BE2C (cell line): ENCODE measurements around the gene RPS16.

Source experiments
- DNase-seq: peaks from one replicate; pipeline ENCODE4 v3.0.0-alpha.2; 2020
- H3K27me3 ChIP-seq: fragments of 250-450 bp; sonication (Bioruptor Pico); 2 replicates; pipeline ENCODE4 v1.5.1; 2020; ENCODE audit warnings: mild to moderate bottlenecking
- H3K36me3 ChIP-seq: fragments of 250-450 bp; sonication (Bioruptor Pico); 2 replicates; pipeline ENCODE4 v1.5.1; 2020; ENCODE audit warnings: mild to moderate bottlenecking
- H3K4me1 ChIP-seq: fragments of 250-450 bp; sonication (Bioruptor Pico); 2 replicates; pipeline ENCODE4 v1.5.1; 2020
- H3K4me3 ChIP-seq: 2 replicates; pipeline ENCODE4 v1.5.1; 2011; ENCODE audit warnings: low read depth, low read length
- H3K9me3 ChIP-seq: fragments of 250-450 bp; sonication (Bioruptor Pico); 2 replicates; pipeline ENCODE4 v1.5.1; 2020
- TF ChIP-seq, protein P1 (sequence below): IDR thresholded peaks from 2 replicates; pipeline ENCODE4 v1.5.1; 2012; ENCODE audit warnings: mild to moderate bottlenecking, low read depth, low read length

Gene RPS16

DNA sequence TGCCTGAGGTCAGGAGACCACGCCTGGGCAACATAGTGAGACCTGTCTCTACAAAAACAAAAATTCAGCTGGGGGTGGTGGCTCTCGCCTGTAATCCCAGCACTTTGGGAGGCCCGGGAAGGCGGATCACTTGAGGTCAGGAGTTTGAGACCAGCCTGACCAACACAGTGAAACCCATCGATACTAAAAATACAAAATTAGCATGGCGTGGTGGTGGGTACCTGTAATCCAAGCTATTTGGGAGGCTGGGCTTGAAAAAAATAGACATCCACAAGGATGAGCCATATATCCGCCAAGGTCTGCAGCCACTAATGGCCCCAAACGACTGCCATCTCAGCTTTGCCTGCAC, 3.1 kb downstream of the RPS16 start:
- Histone ChIP-seq H3K4me1 (peaks cover 3% of the 10 kb centered on the region; the same call in 1 of the 2 replicates), H3K4me3 (no peak overlapping the region), H3K9me3 (no peaks in the 10 kb centered on the region), H3K27me3 (no peaks in the 10 kb centered on the region), H3K36me3 (peaks cover 38% of the 10 kb centered on the region)
- TF ChIP-seq, protein P1, sequence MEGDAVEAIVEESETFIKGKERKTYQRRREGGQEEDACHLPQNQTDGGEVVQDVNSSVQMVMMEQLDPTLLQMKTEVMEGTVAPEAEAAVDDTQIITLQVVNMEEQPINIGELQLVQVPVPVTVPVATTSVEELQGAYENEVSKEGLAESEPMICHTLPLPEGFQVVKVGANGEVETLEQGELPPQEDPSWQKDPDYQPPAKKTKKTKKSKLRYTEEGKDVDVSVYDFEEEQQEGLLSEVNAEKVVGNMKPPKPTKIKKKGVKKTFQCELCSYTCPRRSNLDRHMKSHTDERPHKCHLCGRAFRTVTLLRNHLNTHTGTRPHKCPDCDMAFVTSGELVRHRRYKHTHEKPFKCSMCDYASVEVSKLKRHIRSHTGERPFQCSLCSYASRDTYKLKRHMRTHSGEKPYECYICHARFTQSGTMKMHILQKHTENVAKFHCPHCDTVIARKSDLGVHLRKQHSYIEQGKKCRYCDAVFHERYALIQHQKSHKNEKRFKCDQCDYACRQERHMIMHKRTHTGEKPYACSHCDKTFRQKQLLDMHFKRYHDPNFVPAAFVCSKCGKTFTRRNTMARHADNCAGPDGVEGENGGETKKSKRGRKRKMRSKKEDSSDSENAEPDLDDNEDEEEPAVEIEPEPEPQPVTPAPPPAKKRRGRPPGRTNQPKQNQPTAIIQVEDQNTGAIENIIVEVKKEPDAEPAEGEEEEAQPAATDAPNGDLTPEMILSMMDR = no peak
- no peak for DNase-seq

DNA sequence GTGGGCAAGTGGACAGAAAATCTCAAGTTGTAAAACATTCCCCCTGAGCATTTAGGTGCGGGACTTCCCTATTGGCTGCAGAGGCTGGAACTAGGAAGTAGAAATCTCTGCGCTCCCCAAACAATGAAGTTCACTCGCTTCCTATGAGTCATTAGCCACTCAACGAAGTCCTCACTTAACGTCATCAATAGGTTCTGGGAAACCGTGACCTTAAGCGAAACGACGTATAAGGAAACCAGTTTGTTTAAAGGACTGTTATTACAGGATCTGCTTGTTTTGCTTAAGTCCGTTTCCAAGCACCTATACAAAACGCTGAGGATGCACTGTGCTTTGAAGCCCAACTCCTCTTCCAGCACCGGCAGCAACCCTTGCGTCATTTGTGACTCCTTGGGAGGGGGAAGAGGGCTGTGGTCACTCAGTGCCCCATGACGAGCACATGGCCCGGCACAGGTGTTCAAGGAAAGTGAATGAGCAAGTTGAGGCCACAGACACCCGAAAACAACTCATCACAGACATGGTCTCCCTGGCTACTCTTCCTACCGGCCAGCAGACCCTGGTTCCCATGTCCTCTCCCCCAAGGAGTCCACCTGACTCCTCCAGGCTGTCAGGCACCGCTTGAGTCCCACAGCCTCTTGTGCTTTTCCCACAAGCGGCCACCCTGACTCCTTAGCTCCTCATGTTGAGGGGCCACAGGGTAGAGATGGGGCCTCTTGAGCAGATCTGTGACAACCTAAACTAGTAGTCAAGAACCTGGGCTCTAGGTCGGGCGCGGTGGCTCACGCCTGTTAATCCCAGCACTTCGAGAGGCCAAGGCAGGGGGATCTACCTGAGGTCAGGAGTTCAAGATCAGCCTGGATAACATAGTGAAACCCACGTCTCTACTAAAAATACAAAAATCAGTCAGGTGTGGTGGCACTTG, 4.8 kb downstream of the RPS16 start:
- Histone ChIP-seq H3K9me3 (no peaks in the 10 kb centered on the region), H3K4me3 (no peak overlapping the region), H3K4me1 (peaks cover 3% of the 10 kb centered on the region; the same call in 1 of the 2 replicates), H3K36me3 (peaks cover 38% of the 10 kb centered on the region), H3K27me3 (no peaks in the 10 kb centered on the region)
- DNase-seq = no peak
- TF ChIP-seq, protein P1 = no peak

DNA sequence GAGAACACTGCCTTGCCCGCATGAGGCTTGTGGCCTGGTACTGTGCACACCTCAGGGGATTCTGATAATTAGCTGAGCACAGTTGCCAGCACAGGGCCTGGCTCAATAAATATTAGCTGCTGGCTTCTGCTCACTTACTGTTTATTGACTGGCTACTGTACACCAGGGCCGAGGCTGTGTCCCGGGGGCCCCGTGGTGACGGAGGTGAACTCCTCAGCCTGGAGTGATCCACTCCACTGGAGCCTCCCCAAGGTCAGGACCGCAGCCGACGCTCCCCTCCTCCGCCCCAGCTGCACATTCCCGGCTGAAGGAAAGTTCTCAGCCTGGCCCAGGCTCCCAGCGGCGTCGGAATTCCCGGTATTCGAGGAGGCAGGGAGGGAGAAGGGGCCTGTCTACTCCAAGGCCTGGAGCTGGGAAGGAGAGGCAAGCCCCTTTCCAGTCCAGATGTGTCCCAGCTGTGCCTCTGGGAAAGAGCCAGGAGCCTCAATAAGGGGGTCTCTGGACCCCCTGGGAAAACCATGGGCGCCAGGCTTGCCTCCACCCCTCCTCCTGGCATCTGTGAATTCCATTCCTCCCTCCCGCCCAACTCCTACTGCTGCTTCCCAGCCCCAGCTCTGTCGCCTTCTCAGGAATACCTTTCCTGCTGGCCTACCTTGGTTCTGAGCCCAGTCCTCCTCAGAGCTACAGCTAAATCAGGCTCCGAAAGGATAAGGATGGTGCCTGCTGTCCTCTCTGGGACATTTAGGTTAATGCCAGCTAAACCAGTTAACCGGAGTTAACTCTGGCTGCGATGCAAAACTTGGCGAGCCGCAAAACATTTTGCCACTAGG, 7.3 kb downstream of the RPS16 start:
- Histone ChIP-seq H3K4me1 (no peaks in the 10 kb centered on the region), H3K36me3 (peaks cover 28% of the 10 kb centered on the region), H3K9me3 (no peaks in the 10 kb centered on the region), H3K4me3 (no peak overlapping the region), H3K27me3 (no peaks in the 10 kb centered on the region)
- TF ChIP-seq, protein P1 = no peak
- no peak for DNase-seq

DNA sequence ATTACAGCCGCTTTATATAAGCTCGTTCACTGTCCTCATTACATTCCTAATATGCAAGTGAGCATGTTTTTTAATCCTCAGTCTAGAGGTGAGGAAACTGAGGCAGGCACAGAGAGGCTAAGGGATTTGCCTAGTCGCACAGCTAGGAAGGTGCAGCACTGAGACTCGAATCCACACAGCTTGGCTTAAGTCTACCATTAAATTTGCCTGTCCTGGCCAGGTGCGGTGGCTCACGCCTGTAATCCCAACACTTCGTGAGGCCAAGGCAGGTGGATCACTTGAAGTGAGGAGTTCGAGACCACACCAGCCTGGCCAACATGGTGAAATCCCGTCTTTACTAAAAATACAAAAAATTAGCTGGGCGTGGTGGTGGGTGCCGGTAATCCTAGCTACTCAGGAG, 8.0 kb downstream of the RPS16 start:
- TF ChIP-seq, protein P1 = no peak
- Histone ChIP-seq H3K4me3 (no peak overlapping the region), H3K9me3 (no peaks in the 10 kb centered on the region), H3K36me3 (peaks cover 22% of the 10 kb centered on the region), H3K4me1 (no peaks in the 10 kb centered on the region), H3K27me3 (no peaks in the 10 kb centered on the region)
- no peak for DNase-seq

DNA sequence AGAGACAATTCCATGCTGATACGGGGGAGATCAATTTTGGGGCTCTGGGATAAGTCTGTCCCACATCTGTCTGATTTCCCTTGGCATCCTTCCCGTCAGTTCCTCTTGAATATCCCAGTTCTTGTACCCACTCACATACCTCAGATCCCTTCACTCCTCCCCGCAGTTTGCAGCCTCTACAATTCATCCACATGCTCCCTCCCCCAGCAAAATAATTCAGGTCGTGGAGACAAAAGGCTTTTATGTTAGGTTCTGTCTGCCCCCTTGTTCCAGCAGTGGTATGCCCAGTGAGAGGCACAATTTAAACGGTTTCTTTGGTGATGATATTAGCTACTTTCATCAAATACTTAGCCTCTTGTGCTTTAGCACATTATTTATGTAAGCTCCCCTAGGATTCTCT, 9.6 kb downstream of the RPS16 start:
- TF ChIP-seq, protein P1 = no peak
- Histone ChIP-seq H3K27me3 (no peaks in the 10 kb centered on the region), H3K4me3 (no peak overlapping the region), H3K4me1 (no peaks in the 10 kb centered on the region), H3K36me3 (peaks cover 19% of the 10 kb centered on the region), H3K9me3 (no peaks in the 10 kb centered on the region)
- no peak for DNase-seq
